Keratinocyte (primary cell): ENCODE measurements around the gene IFT88. TPM values are rescaled to one million over a fixed set of nuclear protein-coding genes. Genes with fewer than 3 reads are reported as not detected.

ENCODE experiments used
- DNase-seq: peaks from one replicate; pipeline ENCODE4 v3.0.0-alpha.2; 2011; ENCODE audit warnings: low read depth, missing footprints, low spot score
- FAIRE-seq: peaks from 2 replicates; lab custom pipeline; 2011; peaks lifted over from hg19 to GRCh38; lab: Jason Lieb, UNC
- H2AFZ ChIP-seq: 2 replicates; pipeline ENCODE4 v1.6.0; 2012; ENCODE audit warnings: low read length, control low read depth, inconsistent platforms; ENCODE audit not compliant: control insufficient read depth
- H3K27ac ChIP-seq: 2 replicates; pipeline ENCODE4 v1.5.1; 2011; ENCODE audit warnings: low read length; ENCODE audit not compliant: control insufficient read depth, insufficient read depth
- H3K27me3 ChIP-seq: 3 replicates; pipeline ENCODE4 v1.6.0; 2011; ENCODE audit warnings: low read length; ENCODE audit not compliant: control insufficient read depth, insufficient read depth; ENCODE audit errors: extremely low read depth
- H3K36me3 ChIP-seq, 2 experiments: 2 replicates in 1 of 2; 3 replicates in 1 of 2; pipeline ENCODE4 v1.5.1; 2011; ENCODE audit warnings: low read length in 2 of 2, mild to moderate bottlenecking in 1 of 2; ENCODE audit not compliant: control insufficient read depth in 2 of 2, insufficient read depth in 2 of 2; ENCODE audit errors: extremely low read depth in 1 of 2
- H3K4me1 ChIP-seq: 3 replicates; pipeline ENCODE4 v1.5.1; 2011; ENCODE audit warnings: low read length; ENCODE audit not compliant: control insufficient read depth, insufficient read depth; ENCODE audit errors: extremely low read depth
- H3K4me2 ChIP-seq: 3 replicates; pipeline ENCODE4 v1.6.0; 2011; ENCODE audit warnings: low read depth, low read length; ENCODE audit not compliant: control insufficient read depth, insufficient read depth; ENCODE audit errors: extremely low read depth
- H3K4me3 ChIP-seq, 3 experiments: fragments of 200-600 bp in 1 of 3; sonication (generic) in 1 of 3; 2 replicates in 2 of 3; 3 replicates in 1 of 3; pipeline ENCODE4 v1.5.1; 2011 to 2016; ENCODE audit warnings: low read length in 3 of 3, mild to moderate bottlenecking in 3 of 3, control low read depth in 2 of 3, inconsistent platforms in 1 of 3, low read depth in 1 of 3, mixed read lengths in 1 of 3, mixed run types in 1 of 3, moderate library complexity in 1 of 3; ENCODE audit not compliant: control insufficient read depth in 2 of 3, insufficient read depth in 2 of 3; ENCODE audit errors: extremely low read depth in 1 of 3
- H3K79me2 ChIP-seq: 2 replicates; pipeline ENCODE4 v1.6.0; 2012; ENCODE audit warnings: low read length; ENCODE audit not compliant: control insufficient read depth, insufficient read depth
- H3K9ac ChIP-seq: 3 replicates; pipeline ENCODE4 v1.6.0; 2011; ENCODE audit warnings: low read length; ENCODE audit not compliant: control insufficient read depth, insufficient read depth; ENCODE audit errors: extremely low read depth
- H3K9me1 ChIP-seq: 3 replicates; pipeline ENCODE4 v1.6.0; 2011; ENCODE audit warnings: low read length; ENCODE audit not compliant: control insufficient read depth, insufficient read depth; ENCODE audit errors: extremely low read depth
- H3K9me3 ChIP-seq: 2 replicates; pipeline ENCODE4 v1.5.1; 2012; ENCODE audit warnings: low read depth, low read length; ENCODE audit not compliant: control insufficient read depth
- H4K20me1 ChIP-seq: 3 replicates; pipeline ENCODE4 v1.6.0; 2011; ENCODE audit warnings: low read length; ENCODE audit not compliant: control insufficient read depth, insufficient read depth; ENCODE audit errors: extremely low read depth
- EZH2 ChIP-seq: IDR thresholded peaks from one replicate; pipeline ENCODE4 v1.6.1; 2012; ENCODE audit warnings: inconsistent platforms, mild to moderate bottlenecking, low read length, moderate library complexity
- dilution Hi-C: fragments of 300-500 bp; cut with MboI; formaldehyde crosslinking; loops from one replicate; pipeline ENCODE4 v1.7.0; 2020; ENCODE audit warnings: low sequenced_read_pairs; ENCODE audit not compliant: extremely low pct_ligation_motif_present
- polyA plus RNA-seq, 5 experiments: library from polyadenylated mRNA; depleted of rRNA in 3 of 5; stranded (reverse) in 3 of 5; stranded (forward) in 1 of 5; unstranded in 1 of 5; fragments of >200 nt; gene quantifications; 1 replicate in 1 of 5; 2 replicates in 3 of 5; 3 replicates in 1 of 5; pipeline versions ENCODE4 v1.2.1 to v1.2.3, GENCODE V29; 2011 to 2012; ENCODE audit warnings: missing spikeins in 2 of 5, low read depth in 1 of 5, low replicate concordance in 1 of 5
- TF ChIP-seq, protein P1 (sequence below), 3 experiments: IDR thresholded peaks in 1 of 3; conservative IDR thresholded peaks in 1 of 3; optimal IDR thresholded peaks in 1 of 3; 2 replicates in 2 of 3; 3 replicates in 1 of 3; pipeline versions ENCODE3 to v1.5.1; 2011; ENCODE audit warnings: low read length in 3 of 3, mild to moderate bottlenecking in 3 of 3, moderate library complexity in 2 of 3, control low read depth in 1 of 3, inconsistent platforms in 1 of 3; ENCODE audit not compliant: insufficient read depth in 2 of 3; ENCODE audit errors: extremely low read depth in 1 of 3

The IFT88 gene
- polyA plus RNA-seq, 1 donor (not counting 4 experiments of a cell fraction or from before 2014, with no cell fraction given), result 9.5 TPM

DNA sequence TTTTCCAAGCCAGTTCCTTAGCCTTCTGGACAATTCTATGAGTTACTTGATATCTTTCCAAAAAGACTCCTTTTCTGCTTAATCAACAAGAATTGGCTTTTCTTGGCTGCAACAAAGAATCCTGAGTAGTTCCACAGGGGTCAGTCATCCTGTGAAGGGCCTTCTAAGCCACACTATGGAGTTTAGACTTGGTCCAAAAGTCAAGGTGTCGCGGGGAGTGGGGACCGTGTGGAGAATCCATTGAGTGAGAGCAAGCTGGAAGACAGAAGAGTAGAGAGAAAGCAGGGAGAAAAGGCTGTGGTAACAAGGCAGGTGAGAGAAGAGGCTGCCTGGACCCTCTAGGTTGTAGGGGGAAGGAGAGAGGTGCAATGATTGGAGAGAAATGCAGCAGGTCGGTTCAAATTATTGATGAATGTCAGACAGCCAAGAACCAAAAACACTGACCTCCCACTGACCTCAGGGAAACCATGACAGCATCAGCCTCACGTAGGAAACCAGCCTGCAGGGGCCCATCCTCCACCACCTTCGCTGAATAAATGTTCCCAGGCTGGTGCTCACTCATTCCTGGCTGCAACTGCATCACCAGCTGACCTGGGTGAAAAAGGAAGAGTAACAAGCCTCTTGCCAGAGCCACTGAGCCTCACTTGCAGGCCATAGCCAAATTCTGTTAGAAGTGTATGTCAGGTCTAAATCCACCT, 7.1 kb upstream of the IFT88 start:
- no peaks in the 10 kb centered on the region for H3K27me3 ChIP-seq
- H3K79me2 ChIP-seq, result no peaks in the 10 kb centered on the region
- dilution Hi-C loops, result no loop called here
- no peak overlapping the region for H3K4me2 ChIP-seq
- no peak for TF ChIP-seq EZH2
- TF ChIP-seq, protein P1, sequence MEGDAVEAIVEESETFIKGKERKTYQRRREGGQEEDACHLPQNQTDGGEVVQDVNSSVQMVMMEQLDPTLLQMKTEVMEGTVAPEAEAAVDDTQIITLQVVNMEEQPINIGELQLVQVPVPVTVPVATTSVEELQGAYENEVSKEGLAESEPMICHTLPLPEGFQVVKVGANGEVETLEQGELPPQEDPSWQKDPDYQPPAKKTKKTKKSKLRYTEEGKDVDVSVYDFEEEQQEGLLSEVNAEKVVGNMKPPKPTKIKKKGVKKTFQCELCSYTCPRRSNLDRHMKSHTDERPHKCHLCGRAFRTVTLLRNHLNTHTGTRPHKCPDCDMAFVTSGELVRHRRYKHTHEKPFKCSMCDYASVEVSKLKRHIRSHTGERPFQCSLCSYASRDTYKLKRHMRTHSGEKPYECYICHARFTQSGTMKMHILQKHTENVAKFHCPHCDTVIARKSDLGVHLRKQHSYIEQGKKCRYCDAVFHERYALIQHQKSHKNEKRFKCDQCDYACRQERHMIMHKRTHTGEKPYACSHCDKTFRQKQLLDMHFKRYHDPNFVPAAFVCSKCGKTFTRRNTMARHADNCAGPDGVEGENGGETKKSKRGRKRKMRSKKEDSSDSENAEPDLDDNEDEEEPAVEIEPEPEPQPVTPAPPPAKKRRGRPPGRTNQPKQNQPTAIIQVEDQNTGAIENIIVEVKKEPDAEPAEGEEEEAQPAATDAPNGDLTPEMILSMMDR (optimal IDR thresholded peaks at IDR 0.05 in 1 of 3, IDR thresholded peaks at IDR 0.05 in 1 of 3, conservative IDR thresholded peaks at IDR 0.05 in 1 of 3; ENCODE audit: extremely low read depth in 1 of 3, insufficient read depth in 2 of 3, low read length in 3 of 3), result no peak
- FAIRE-seq (no peak), DNase-seq (no peak)
- peaks cover 6% of the 10 kb centered on the region for H3K9me3 ChIP-seq
- no peaks in the 10 kb centered on the region for H3K9me1 ChIP-seq
- no peaks in the 10 kb centered on the region for H4K20me1 ChIP-seq
- H3K4me1 ChIP-seq, result no peaks in the 10 kb centered on the region
- H3K36me3 ChIP-seq, result no peaks in the 10 kb centered on the region
- no peak overlapping the region for H3K9ac ChIP-seq
- H3K27ac ChIP-seq, result no peak overlapping the region
- H2AFZ ChIP-seq, result no peak overlapping the region
- H3K4me3 ChIP-seq, result no peak overlapping the region

DNA sequence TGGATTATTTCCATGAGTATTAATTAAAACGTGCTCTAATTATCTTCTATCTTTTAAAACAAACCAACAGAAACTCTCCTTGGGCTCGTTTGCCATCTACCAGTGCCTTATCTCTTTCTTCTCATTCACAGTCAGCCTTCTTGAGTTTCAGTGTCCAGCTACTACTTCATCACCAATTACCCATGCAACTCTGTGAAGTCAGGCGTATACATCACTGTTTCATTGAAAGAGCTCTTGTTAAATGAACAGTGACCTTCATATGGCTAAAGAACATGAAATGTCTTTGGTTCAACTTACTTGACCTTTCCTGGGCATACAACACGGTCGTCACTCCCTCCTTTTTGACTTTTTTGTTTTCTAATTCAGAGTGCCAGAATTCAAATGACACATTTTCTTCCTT, 5.2 kb upstream of the IFT88 start:
- peaks cover 6% of the 10 kb centered on the region for H3K9me3 ChIP-seq
- peaks cover 2% of the 10 kb centered on the region for H3K4me1 ChIP-seq
- no peak for TF ChIP-seq EZH2
- TF ChIP-seq, protein P1 (optimal IDR thresholded peaks at IDR 0.05 in 1 of 3, IDR thresholded peaks at IDR 0.05 in 1 of 3, conservative IDR thresholded peaks at IDR 0.05 in 1 of 3; ENCODE audit: extremely low read depth in 1 of 3, insufficient read depth in 2 of 3, low read length in 3 of 3), result no peak
- H4K20me1 ChIP-seq, result no peaks in the 10 kb centered on the region
- FAIRE-seq (no peak), DNase-seq (no peak)
- H3K27me3 ChIP-seq, result no peaks in the 10 kb centered on the region
- H3K36me3 ChIP-seq, result no peaks in the 10 kb centered on the region
- H3K9ac ChIP-seq, result no peak overlapping the region
- H3K9me1 ChIP-seq, result no peaks in the 10 kb centered on the region
- dilution Hi-C loops, result no loop called here
- no peak overlapping the region for H3K4me2 ChIP-seq
- no peak overlapping the region for H3K27ac ChIP-seq
- H2AFZ ChIP-seq, result no peak overlapping the region
- H3K79me2 ChIP-seq, result no peaks in the 10 kb centered on the region
- H3K4me3 ChIP-seq, result no peak overlapping the region
